ENCODE measurements around the gene SNHG17.
"Not testable (repeated sequence)": the region's sequence is repeated elsewhere in the genome, so short reads cannot be mapped to it uniquely, and the experiment has no call there.

The SNHG17 gene

GRCh38 chr20:38434770-38435554 lies at the start of gene SNHG17:
Gene SNHG17, minus strand, starts transcription at chr20:38435328.
- H2AFZ ChIP-seq (ENCODE audit: low read length, unreplicated experiment) = peak within 1 kb of the TSS; percentile 48
- H3K36me3 ChIP-seq (ENCODE audit: insufficient read depth, low read length) = peaks cover 36% of the 10 kb centered on the region
- peaks cover 47% of the 10 kb centered on the region for H3K79me2 ChIP-seq (ENCODE audit: control insufficient read depth, insufficient read depth, low read length, unreplicated experiment)
- H3K4me3 ChIP-seq (ENCODE audit: low read depth, low read length) = peak within 1 kb of the TSS; percentile 96
- no peaks in the 10 kb centered on the region for H3K27me3 ChIP-seq (ENCODE audit: insufficient read depth, low read length)
- peaks cover 30% of the 10 kb centered on the region for H3K4me1 ChIP-seq (ENCODE audit: control insufficient read depth, insufficient read depth, low read length, unreplicated experiment)
- H3K27ac ChIP-seq (ENCODE audit: low read depth, low read length) = peak within 1 kb of the TSS; percentile 78

- Histone ChIP-seq H3K79me2 (ENCODE audit: control insufficient read depth, insufficient read depth, low read length, unreplicated experiment) (peaks cover 66% of the 10 kb centered on the region), H2AFZ (ENCODE audit: low read length, unreplicated experiment) (no peak overlapping the region), H3K27ac (ENCODE audit: low read depth, low read length) (no peak overlapping the region), H3K4me1 (ENCODE audit: control insufficient read depth, insufficient read depth, low read length, unreplicated experiment) (no peaks in the 10 kb centered on the region), H3K27me3 (ENCODE audit: insufficient read depth, low read length) (no peaks in the 10 kb centered on the region), H3K4me3 (ENCODE audit: low read depth, low read length) (no peak overlapping the region), H3K36me3 (ENCODE audit: insufficient read depth, low read length) (no peaks in the 10 kb centered on the region)
These were observed 44.5 kb upstream of the SNHG17 start for GRCh38 chr20:38479596-38479995.

- Histone ChIP-seq H3K4me1 (ENCODE audit: control insufficient read depth, insufficient read depth, low read length, unreplicated experiment) (peaks cover 7% of the 10 kb centered on the region), H3K4me3 (ENCODE audit: low read depth, low read length) (no peak overlapping the region), H3K36me3 (ENCODE audit: insufficient read depth, low read length) (no peaks in the 10 kb centered on the region), H3K79me2 (ENCODE audit: control insufficient read depth, insufficient read depth, low read length, unreplicated experiment) (peaks cover 77% of the 10 kb centered on the region), H3K27me3 (ENCODE audit: insufficient read depth, low read length) (no peaks in the 10 kb centered on the region), H2AFZ (ENCODE audit: low read length, unreplicated experiment) (no peak overlapping the region), H3K27ac (ENCODE audit: low read depth, low read length) (no peak overlapping the region)
These were observed 42.6 kb upstream of the SNHG17 start for GRCh38 chr20:38477747-38478146.

- Histone ChIP-seq H3K36me3 (ENCODE audit: insufficient read depth, low read length) (no peaks in the 10 kb centered on the region), H3K79me2 (ENCODE audit: control insufficient read depth, insufficient read depth, low read length, unreplicated experiment) (peaks cover 52% of the 10 kb centered on the region), H3K27me3 (ENCODE audit: insufficient read depth, low read length) (peaks cover 19% of the 10 kb centered on the region; the same call in 1 of the 2 replicates), H3K4me1 (ENCODE audit: control insufficient read depth, insufficient read depth, low read length, unreplicated experiment) (peaks cover 7% of the 10 kb centered on the region), H2AFZ (ENCODE audit: low read length, unreplicated experiment) (peak overlapping the region; percentile 76), H3K27ac (ENCODE audit: low read depth, low read length) (no peak overlapping the region), H3K4me3 (ENCODE audit: low read depth, low read length) (peak overlapping the region; percentile 90)
These were observed 38.3 kb upstream of the SNHG17 start for GRCh38 chr20:38473367-38473795.

- Histone ChIP-seq H3K79me2 (ENCODE audit: control insufficient read depth, insufficient read depth, low read length, unreplicated experiment) (peaks cover 48% of the 10 kb centered on the region), H3K4me1 (ENCODE audit: control insufficient read depth, insufficient read depth, low read length, unreplicated experiment) (peaks cover 7% of the 10 kb centered on the region), H3K27me3 (ENCODE audit: insufficient read depth, low read length) (peaks cover 19% of the 10 kb centered on the region; the same call in 1 of the 2 replicates), H3K27ac (ENCODE audit: low read depth, low read length) (peak within 1 kb of the TSS; percentile 49; the same call in 1 of the 2 replicates), H3K36me3 (ENCODE audit: insufficient read depth, low read length) (no peaks in the 10 kb centered on the region), H3K4me3 (ENCODE audit: low read depth, low read length) (peak within 1 kb of the TSS; percentile 90), H2AFZ (ENCODE audit: low read length, unreplicated experiment) (peak within 1 kb of the TSS; percentile 86)
These were observed 37.6 kb upstream of the SNHG17 start, which contains the start of gene RALGAPB for GRCh38 chr20:38472513-38473366. Gene RALGAPB, plus strand, starts transcription at chr20:38472843. Its CDS starts 15,590 bp downstream, at chr20:38488433.

- H3K27me3 ChIP-seq (ENCODE audit: insufficient read depth, low read length) = peaks cover 19% of the 10 kb centered on the region; the same call in 1 of the 2 replicates
- peaks cover 41% of the 10 kb centered on the region for H3K79me2 ChIP-seq (ENCODE audit: control insufficient read depth, insufficient read depth, low read length, unreplicated experiment)
- no peaks in the 10 kb centered on the region for H3K36me3 ChIP-seq (ENCODE audit: insufficient read depth, low read length)
- peaks cover 7% of the 10 kb centered on the region for H3K4me1 ChIP-seq (ENCODE audit: control insufficient read depth, insufficient read depth, low read length, unreplicated experiment)
- H3K27ac ChIP-seq (ENCODE audit: low read depth, low read length) = no peak overlapping the region
- peak overlapping the region; percentile 90 for H3K4me3 ChIP-seq (ENCODE audit: low read depth, low read length)
- peak overlapping the region; percentile 86 for H2AFZ ChIP-seq (ENCODE audit: low read length, unreplicated experiment)
These were observed 36.9 kb upstream of the SNHG17 start for GRCh38 chr20:38471987-38472512.

- H3K27me3 ChIP-seq (ENCODE audit: insufficient read depth, low read length) = peaks cover 19% of the 10 kb centered on the region; the same call in 1 of the 2 replicates
- H3K79me2 ChIP-seq (ENCODE audit: control insufficient read depth, insufficient read depth, low read length, unreplicated experiment) = peaks cover 33% of the 10 kb centered on the region
- H2AFZ ChIP-seq (ENCODE audit: low read length, unreplicated experiment) = no peak overlapping the region
- H3K36me3 ChIP-seq (ENCODE audit: insufficient read depth, low read length) = no peaks in the 10 kb centered on the region
- peaks cover 7% of the 10 kb centered on the region for H3K4me1 ChIP-seq (ENCODE audit: control insufficient read depth, insufficient read depth, low read length, unreplicated experiment)
- no peak overlapping the region for H3K4me3 ChIP-seq (ENCODE audit: low read depth, low read length)
- no peak overlapping the region for H3K27ac ChIP-seq (ENCODE audit: low read depth, low read length)
These were observed 36.1 kb upstream of the SNHG17 start for GRCh38 chr20:38471245-38471644.

- Histone ChIP-seq H3K4me1 (ENCODE audit: control insufficient read depth, insufficient read depth, low read length, unreplicated experiment) (no peaks in the 10 kb centered on the region), H3K27ac (ENCODE audit: low read depth, low read length) (no peak overlapping the region), H3K79me2 (ENCODE audit: control insufficient read depth, insufficient read depth, low read length, unreplicated experiment) (no peaks in the 10 kb centered on the region), H3K36me3 (ENCODE audit: insufficient read depth, low read length) (no peaks in the 10 kb centered on the region), H3K4me3 (ENCODE audit: low read depth, low read length) (no peak overlapping the region), H2AFZ (ENCODE audit: low read length, unreplicated experiment) (no peak overlapping the region), H3K27me3 (ENCODE audit: insufficient read depth, low read length) (peaks cover 19% of the 10 kb centered on the region; the same call in 1 of the 2 replicates)
These were observed 31.9 kb upstream of the SNHG17 start for GRCh38 chr20:38466983-38467382.

GRCh38 chr20:38466171-38466570 lies 31.0 kb upstream of the SNHG17 start:
- no peaks in the 10 kb centered on the region for H3K4me1 ChIP-seq (ENCODE audit: control insufficient read depth, insufficient read depth, low read length, unreplicated experiment)
- no peak overlapping the region for H2AFZ ChIP-seq (ENCODE audit: low read length, unreplicated experiment)
- H3K27me3 ChIP-seq (ENCODE audit: insufficient read depth, low read length) = peaks cover 19% of the 10 kb centered on the region; the same call in 1 of the 2 replicates
- no peak overlapping the region for H3K27ac ChIP-seq (ENCODE audit: low read depth, low read length)
- no peak overlapping the region for H3K4me3 ChIP-seq (ENCODE audit: low read depth, low read length)
- H3K36me3 ChIP-seq (ENCODE audit: insufficient read depth, low read length) = no peaks in the 10 kb centered on the region
- H3K79me2 ChIP-seq (ENCODE audit: control insufficient read depth, insufficient read depth, low read length, unreplicated experiment) = no peaks in the 10 kb centered on the region

GRCh38 chr20:38461569-38461968 lies 26.4 kb upstream of the SNHG17 start:
- H2AFZ ChIP-seq (ENCODE audit: low read length, unreplicated experiment); H3K27ac ChIP-seq (ENCODE audit: low read depth, low read length); H3K36me3 ChIP-seq (ENCODE audit: insufficient read depth, low read length); H3K27me3 ChIP-seq (ENCODE audit: insufficient read depth, low read length); H3K4me3 ChIP-seq (ENCODE audit: low read depth, low read length); H3K79me2 ChIP-seq (ENCODE audit: control insufficient read depth, insufficient read depth, low read length, unreplicated experiment): not testable (repeated sequence)
- peaks cover 10% of the 10 kb centered on the region for H3K4me1 ChIP-seq (ENCODE audit: control insufficient read depth, insufficient read depth, low read length, unreplicated experiment)
